LHCN-M2 (cell line): ENCODE data around the gene CDK10. TPM values are rescaled to one million over a fixed set of nuclear protein-coding genes. Genes with fewer than 3 reads are reported as not detected.
"Not testable (repeated sequence)": the region's sequence is repeated elsewhere in the genome, so short reads cannot be mapped to it uniquely, and the experiment has no call there.

Source experiments
- DNase-seq: peaks from one replicate; pipeline ENCODE4 v3.0.0-alpha.2; 2012; ENCODE audit warnings: low read depth
- polyA plus RNA-seq: library from polyadenylated mRNA; unstranded; fragments of >200 nt; gene quantifications from one replicate; pipeline ENCODE4 v1.2.1, GENCODE V29; 2012; ENCODE audit warnings: missing spikeins
- total RNA-seq: library from RNA; depleted of rRNA; stranded (reverse); fragments of >200 nt; gene quantifications from 2 replicates; pipeline ENCODE4 v1.2.3, GENCODE V29; 2014; rRNA removed

CDK10 gene, protein sequence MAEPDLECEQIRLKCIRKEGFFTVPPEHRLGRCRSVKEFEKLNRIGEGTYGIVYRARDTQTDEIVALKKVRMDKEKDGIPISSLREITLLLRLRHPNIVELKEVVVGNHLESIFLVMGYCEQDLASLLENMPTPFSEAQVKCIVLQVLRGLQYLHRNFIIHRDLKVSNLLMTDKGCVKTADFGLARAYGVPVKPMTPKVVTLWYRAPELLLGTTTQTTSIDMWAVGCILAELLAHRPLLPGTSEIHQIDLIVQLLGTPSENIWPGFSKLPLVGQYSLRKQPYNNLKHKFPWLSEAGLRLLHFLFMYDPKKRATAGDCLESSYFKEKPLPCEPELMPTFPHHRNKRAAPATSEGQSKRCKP
- 60.1 and 67.6 TPM in 2 replicates for total RNA-seq
- 50.7 TPM for polyA plus RNA-seq

DNA sequence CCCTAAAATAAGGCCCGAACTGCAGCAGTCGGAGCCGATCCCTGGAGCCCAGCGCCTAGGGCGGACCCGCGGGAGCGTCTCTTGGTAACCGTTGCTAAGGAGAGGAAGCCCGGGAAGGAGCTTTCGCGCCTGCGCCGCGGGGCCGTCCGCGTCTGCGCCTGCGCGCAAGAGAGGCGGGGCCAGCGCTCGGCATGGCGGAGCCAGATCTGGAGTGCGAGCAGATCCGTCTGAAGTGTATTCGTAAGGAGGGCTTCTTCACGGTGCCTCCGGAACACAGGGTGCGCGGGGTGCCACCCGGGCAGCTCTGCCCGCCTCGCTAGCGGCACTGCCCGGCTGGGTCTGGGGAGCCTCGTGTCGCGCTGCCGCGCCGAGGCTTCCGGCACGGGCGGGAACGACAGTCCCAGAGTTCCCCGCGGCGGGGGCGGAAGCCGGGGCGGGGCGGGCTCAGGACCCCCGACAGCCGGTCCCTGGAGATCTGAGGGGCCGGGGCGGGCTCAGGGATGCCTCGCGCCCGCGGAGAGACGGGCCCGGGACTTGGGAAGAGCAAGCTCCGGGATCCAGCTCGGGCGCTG is at the start of gene CDK10:
CDK10 (plus strand) TSS at position 170 of the 572 bp plus-strand sequence; CDS start at position 192, 22 bp downstream.
- peak; percentile 84 for DNase-seq

DNA sequence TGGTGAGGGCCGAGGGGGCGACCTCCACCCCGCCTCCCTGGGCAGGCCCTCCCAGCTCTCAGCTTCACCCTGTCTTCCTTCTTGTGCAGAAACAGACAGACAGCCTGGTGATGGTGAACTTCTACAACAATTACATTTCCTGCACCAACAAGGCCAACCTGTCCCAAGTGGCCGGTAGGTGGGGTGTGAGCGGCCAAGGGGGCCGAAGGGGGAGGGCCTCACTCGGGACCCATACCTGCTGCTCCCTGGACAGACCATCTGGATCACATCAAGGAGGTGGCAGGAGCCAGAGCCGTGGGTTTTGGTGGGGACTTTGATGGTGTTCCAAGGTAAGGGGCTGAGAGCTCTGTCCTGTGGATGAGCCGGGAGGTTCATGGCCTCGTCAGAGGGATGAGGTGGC is 49.1 kb upstream of the CDK10 start:
- DNase-seq: no peak

DNA sequence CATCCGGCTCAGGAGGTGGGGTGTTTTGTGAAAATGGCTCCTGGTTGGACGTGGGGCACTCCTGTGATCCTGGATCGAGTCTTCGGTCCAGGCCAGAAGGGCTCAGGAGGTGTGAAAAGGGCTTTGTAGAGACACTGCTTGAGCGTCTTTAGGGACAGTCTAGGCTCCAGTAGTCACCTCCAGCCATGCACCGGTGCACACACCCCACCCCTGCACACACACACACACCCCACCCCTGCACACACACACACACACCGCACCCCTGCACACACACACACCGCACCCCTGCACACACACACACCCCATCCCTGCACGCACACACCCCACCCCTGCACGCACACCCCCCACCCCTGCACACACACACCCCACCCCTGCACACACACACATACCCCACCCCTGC is 48.0 kb upstream of the CDK10 start:
- DNase-seq: no peak

DNA sequence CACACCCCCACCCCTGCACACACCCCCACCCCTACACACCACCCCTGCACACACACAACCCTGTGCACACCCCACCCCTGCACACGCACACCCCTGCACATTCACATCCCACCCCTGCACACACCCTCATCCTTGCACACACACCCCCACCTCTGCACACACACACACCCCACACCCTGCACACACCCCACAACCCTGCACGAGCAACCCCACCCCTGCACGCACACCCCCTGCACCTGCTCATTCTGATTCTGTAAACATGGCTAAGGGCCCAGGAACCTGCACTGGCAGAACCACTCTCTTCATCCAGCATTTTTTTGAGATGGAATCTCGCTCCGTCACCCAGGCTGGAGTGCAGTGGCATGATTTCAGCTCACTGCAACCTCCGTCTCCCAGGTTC is 47.1 kb upstream of the CDK10 start:
- no peak for DNase-seq

- no peak for DNase-seq
Measured at GRCh38 chr16:89641458-89642119, 44.9 kb upstream of the CDK10 start.

DNA sequence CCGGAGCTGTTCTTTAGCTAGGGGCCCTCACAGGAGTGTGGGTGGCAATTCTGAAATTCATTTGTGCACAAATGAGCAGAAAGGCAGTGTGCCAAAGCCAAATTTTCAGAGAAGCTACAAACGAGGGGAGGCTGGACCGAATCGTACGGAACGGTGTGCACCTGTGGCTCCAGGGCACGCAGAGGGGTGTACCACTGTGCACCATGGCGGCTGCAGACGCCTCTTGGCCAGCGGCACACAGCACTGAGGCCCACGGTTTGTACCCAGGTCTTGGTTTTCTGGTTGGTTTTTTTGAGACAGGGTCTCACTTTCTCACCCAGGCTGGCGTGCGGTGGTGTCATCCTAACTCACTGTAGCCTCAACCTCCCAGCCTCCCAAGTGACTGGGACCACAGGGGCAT is 43.9 kb upstream of the CDK10 start:
- DNase-seq: no peak

DNA sequence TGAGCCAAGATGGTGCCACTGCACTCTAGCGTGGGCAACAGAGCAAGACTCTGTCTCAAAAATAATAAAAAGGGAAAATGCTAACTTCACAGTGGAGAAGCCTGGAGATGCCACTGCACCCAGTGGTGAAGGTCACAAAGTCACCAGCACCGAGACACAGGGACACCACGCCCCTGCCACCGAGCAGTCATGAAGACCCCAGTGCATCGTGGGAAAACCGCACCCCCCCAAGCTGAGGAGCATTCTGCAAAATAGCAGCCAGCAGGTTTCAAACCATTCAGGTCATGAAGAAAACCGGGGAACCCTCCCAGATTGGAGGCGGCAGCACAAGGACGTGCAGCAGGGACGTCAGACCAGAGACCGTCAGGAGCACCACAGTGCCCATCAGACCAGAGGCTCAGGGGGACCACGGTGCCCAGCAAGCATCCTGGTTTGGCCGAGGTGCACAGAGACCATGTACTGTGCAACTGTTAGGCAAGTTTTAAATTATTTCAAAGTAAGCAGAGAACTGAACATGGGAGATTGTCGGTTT is 42.7 kb upstream of the CDK10 start:
- DNase-seq: no peak

- DNase-seq: no peak
Measured at GRCh38 chr16:89645122-89645521, 41.4 kb upstream of the CDK10 start.

- no peak for DNase-seq
Measured at GRCh38 chr16:89646270-89646669, 40.2 kb upstream of the CDK10 start.

DNA sequence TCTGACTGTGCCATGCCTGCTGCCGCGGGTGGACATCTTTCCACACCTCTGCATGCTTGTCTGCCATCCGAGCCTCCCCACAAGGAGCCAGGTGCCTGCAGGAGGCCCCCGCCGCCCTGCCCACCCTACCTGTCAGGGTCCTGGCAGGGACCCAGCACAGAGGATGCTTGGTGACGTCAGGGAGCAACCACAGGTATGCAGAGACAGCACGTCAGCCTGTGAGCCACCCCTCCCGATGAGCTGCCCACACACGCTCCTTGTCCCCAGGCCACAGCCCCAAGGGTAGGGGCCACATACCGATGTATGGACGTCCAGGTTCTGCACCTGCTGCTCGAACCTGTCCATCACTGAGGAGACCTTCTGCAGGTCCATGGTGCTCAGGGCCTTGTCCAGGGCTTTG is 39.6 kb upstream of the CDK10 start:
- DNase-seq: no peak

DNA sequence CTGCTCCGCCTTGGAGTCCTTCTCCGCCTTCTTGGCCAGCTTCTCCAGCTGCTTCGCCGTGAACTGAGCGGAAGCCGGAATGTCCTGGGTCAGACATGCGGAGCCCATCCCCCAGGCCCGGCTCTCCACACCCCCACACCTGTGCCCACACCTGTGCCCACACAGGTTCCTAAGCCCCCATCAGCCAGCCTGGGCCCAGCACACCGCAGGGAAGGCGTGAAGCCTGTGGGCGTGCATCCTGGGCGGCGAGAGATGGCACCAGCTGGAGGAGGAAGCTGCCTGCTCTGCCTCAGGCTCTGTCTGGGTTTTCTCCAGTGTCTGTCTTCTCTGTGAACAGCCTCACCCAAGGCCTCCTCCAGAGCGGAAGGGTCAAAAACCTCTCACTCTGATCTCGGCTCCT is 34.9 kb upstream of the CDK10 start:
- no peak for DNase-seq

GRCh38 chr16:89653656-89654295 is 32.7 kb upstream of the CDK10 start:
- no peak for DNase-seq

DNA sequence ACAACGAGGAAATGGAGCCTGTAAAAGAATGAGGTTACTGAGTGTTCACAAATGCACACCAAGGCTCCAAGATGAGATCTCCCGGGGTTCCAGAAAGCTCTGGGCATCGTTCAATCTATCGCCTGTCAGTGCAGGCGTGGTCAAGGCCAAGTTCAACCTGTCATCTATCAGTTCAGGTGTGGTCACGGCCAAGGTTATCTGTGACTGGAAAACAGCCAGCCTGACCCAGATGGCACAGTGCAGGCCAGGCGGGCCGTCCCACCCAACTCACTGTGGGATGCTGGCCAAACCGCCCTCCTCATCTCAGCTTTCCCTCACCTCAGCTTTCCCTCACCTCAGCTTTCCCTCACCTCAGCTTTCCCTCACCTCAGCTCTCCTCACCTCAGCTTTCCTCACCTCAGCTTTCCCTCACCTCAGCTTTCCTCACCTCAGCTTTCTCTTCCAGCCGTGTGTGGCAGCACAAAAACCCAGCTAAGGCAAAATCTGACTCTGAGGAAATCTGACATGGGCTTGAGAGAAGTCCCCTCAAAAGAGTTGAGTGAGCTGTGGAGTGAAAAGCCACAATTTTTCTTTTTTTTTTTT is 31.3 kb upstream of the CDK10 start:
- DNase-seq: no peak

- no peak for DNase-seq
Measured at GRCh38 chr16:89656435-89657121, 29.9 kb upstream of the CDK10 start.

- peak; percentile 82 for DNase-seq
Measured at GRCh38 chr16:89657442-89658220, 28.9 kb upstream of the CDK10 start, which contains the start of the genes CHMP1A and SPATA33. Gene CHMP1A, minus strand, starts transcription at chr16:89657708. Its CDS starts 120 bp downstream, at chr16:89657588. Gene SPATA33, plus strand, starts transcription at chr16:89657836. Its CDS starts 76 bp downstream, at chr16:89657912.

DNA sequence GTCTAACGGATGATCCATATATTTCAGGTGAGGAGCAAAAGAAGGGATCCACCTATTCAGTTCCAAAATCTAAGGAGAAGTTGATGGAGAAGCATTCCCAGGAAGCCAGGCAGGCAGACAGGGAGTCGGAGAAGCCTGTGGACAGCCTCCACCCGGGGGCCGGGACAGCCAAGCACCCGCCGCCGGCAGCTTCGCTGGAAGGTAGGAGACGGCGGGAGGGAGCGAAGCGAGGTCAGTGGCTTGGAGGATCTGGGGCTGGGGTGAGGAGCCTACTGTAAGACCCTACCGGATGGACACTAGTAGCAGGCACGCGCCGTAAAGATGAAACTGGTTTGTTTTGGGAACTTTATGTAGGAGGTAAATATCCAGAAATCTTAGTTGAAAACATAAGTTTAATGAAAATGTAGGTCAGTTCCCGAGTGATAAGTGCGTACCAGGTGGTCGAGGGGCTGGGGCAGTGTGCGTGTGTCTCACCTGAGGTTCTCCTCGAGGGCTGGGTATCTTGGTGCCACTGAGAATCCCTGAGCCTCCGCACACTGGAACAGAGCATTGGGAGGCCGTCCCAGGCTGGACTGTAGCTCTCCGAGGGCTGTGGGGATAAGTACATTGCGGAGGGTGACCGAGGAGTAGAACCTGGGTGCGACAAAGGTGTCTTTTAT is 28.1 kb upstream of the CDK10 start:
- no peak for DNase-seq

GRCh38 chr16:89660146-89660545 is 26.3 kb upstream of the CDK10 start:
- DNase-seq: no peak

DNA sequence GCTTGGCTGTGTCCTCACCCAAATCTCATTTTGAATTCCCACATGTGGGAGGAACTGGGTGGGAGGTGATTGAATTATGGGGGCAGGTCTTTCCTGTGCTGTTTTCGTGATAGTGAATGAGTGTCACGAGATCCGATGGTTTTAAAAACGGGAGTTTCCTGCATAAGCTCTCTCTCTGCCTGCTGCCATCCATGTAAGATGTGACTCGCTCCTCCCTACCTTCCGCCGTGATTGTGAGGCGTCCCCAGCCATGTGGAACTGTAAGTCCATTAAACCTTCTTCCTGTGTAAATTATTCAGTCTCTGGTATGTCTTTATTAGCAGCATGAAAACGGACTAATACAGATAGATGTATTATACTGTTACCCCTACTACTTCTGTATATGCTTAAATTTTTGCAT is 25.3 kb upstream of the CDK10 start:
- no peak for DNase-seq

- DNase-seq: not testable (repeated sequence)
Measured at GRCh38 chr16:89664238-89664637, 22.3 kb upstream of the CDK10 start.
